HepG2 (cell line): ENCODE results near the gene SLC23A3. TPM values are rescaled to one million over a fixed set of nuclear protein-coding genes. Genes with fewer than 3 reads are reported as not detected.

Experiments used
- AHR ChIP-seq: IDR thresholded peaks from 2 replicates; pipeline ENCODE4 v1.6.1; 2018; ENCODE audit warnings: missing genetic modification reagents, missing compliant biosample characterization
- CCDC6 ChIP-seq: sonication (generic); formaldehyde crosslinking; IDR thresholded peaks from 2 replicates; pipeline ENCODE4 v1.8.1; 2022; ENCODE audit warnings: mild to moderate bottlenecking, missing genetic modification reagents, moderate library complexity
- FOXO4 ChIP-seq: sonication (generic); formaldehyde crosslinking; conservative IDR thresholded peaks from 2 replicates; pipeline ENCODE4 v1.8.1; 2023; ENCODE audit warnings: missing genetic modification reagents
- GMEB2 ChIP-seq: IDR thresholded peaks from 2 replicates; pipeline ENCODE4 v1.6.1; 2016; ENCODE audit warnings: missing biosample characterization, missing genetic modification reagents, low read depth
- MEIS2 ChIP-seq: sonication (generic); formaldehyde crosslinking; IDR thresholded peaks from 2 replicates; pipeline ENCODE4 v1.9.0; 2021; ENCODE audit warnings: mild to moderate bottlenecking, missing genetic modification reagents
- MXD3 ChIP-seq: IDR thresholded peaks from 2 replicates; pipeline ENCODE4 v1.6.1; 2016; ENCODE audit warnings: mild to moderate bottlenecking, missing biosample characterization, missing genetic modification reagents
- NFE2L1 ChIP-seq: sonication (generic); formaldehyde crosslinking; IDR thresholded peaks from 2 replicates; pipeline ENCODE4 v1.4.0; 2020; ENCODE audit warnings: missing genetic modification reagents, mild to moderate bottlenecking, borderline replicate concordance
- RFXANK ChIP-seq: IDR thresholded peaks from 2 replicates; pipeline ENCODE4 v1.6.1; 2016
- SAP130 ChIP-seq: IDR thresholded peaks from 2 replicates; pipeline ENCODE4 v1.6.1; 2016; ENCODE audit warnings: low read depth
- SOX13 ChIP-seq, 3 experiments: fragments of 450-650 bp in 1 of 3; sonication (generic) in 1 of 3; formaldehyde crosslinking in 1 of 3; IDR thresholded peaks in 2 of 3; conservative IDR thresholded peaks in 1 of 3; 2 replicates each; pipeline versions ENCODE4 v1.5.0 to v1.6.1; 2016 to 2020; ENCODE audit warnings: antibody characterized with exemption in 1 of 3, mild to moderate bottlenecking in 1 of 3, missing compliant biosample characterization in 1 of 3, missing genetic modification reagents in 1 of 3, moderate library complexity in 1 of 3
- STAT6 ChIP-seq: sonication (generic); formaldehyde crosslinking; IDR thresholded peaks from 2 replicates; pipeline ENCODE4 v1.4.0; 2020; ENCODE audit warnings: missing genetic modification reagents, mild to moderate bottlenecking, borderline replicate concordance
- TARDBP ChIP-seq: sonication (generic); formaldehyde crosslinking; IDR thresholded peaks from 2 replicates; pipeline ENCODE4 v1.8.0; 2022; ENCODE audit warnings: mild to moderate bottlenecking, missing genetic modification reagents
- TEF ChIP-seq: sonication (generic); formaldehyde crosslinking; IDR thresholded peaks from 2 replicates; pipeline ENCODE4 v1.5.0; 2020; ENCODE audit warnings: missing genetic modification reagents
- TFDP2 ChIP-seq: sonication (generic); formaldehyde crosslinking; IDR thresholded peaks from 2 replicates; pipeline ENCODE4 v1.4.0; 2020; ENCODE audit warnings: missing genetic modification reagents
- YEATS4 ChIP-seq: sonication (generic); formaldehyde crosslinking; IDR thresholded peaks from 2 replicates; pipeline ENCODE4 v1.4.0; 2020; ENCODE audit warnings: missing genetic modification reagents, borderline replicate concordance
- ZBTB25 ChIP-seq: IDR thresholded peaks from 2 replicates; pipeline ENCODE4 v1.6.1; 2018; ENCODE audit warnings: missing genetic modification reagents
- ZNF251 ChIP-seq: sonication (generic); formaldehyde crosslinking; IDR thresholded peaks from 2 replicates; pipeline ENCODE4 v1.9.0; 2021; ENCODE audit warnings: mild to moderate bottlenecking, missing genetic modification reagents
- ZNF296 ChIP-seq: sonication (generic); formaldehyde crosslinking; conservative IDR thresholded peaks from 2 replicates; pipeline ENCODE4 v1.5.0; 2020; ENCODE audit warnings: mild to moderate bottlenecking, missing genetic modification reagents
- ZNF430 ChIP-seq: sonication (generic); formaldehyde crosslinking; IDR thresholded peaks from 2 replicates; pipeline ENCODE4 v1.9.0; 2021; ENCODE audit warnings: mild to moderate bottlenecking, missing genetic modification reagents
- ZNF619 ChIP-seq: sonication (generic); formaldehyde crosslinking; IDR thresholded peaks from 2 replicates; pipeline ENCODE4 v1.4.0; 2020; ENCODE audit warnings: mild to moderate bottlenecking, missing genetic modification reagents
- polyA plus RNA-seq, 8 experiments: library from polyadenylated mRNA; depleted of rRNA in 3 of 8; stranded (reverse) in 7 of 8; unstranded in 1 of 8; fragments of >200 nt; fragmentation: Illumina TruSeq in 4 of 8; extraction: Trizol in 4 of 8; gene quantifications; 2 replicates each; pipeline versions ENCODE4 v1.2.1 to v1.2.3, GENCODE V29; 2011 to 2016; ENCODE audit warnings: low read depth in 4 of 8, missing spikeins in 1 of 8, mixed read lengths in 1 of 8; ENCODE audit not compliant: insufficient read depth in 1 of 8
- total RNA-seq, 5 experiments: library from RNA; depleted of rRNA; stranded (reverse); fragments of >200 nt; fragmentation: Illumina TruSeq; extraction: Trizol; gene quantifications; 2 replicates each; pipeline ENCODE4 v1.2.3, GENCODE V29; 2016; ENCODE audit warnings: low read depth in 1 of 5

Gene SLC23A3
- total and polyA plus RNA-seq, 2 of the 13 experiments (the other 11 are each of a cell fraction or from before 2014, with no cell fraction given), result 0.38 to 0.78 TPM

- TF ChIP-seq MXD3 (no peak), TARDBP (CRISPR knock-in tag) (no peak), TFDP2 (CRISPR knock-in tag) (no peak), STAT6 (CRISPR knock-in tag) (no peak; the same call in 1 of the 2 replicates), NFE2L1 (CRISPR knock-in tag) (no peak), ZNF296 (no peak), ZNF430 (CRISPR knock-in tag) (no peak), ZNF251 (CRISPR knock-in tag) (0 out of 2 replicates have a peak, but pooled peaks have one; percentile 44), SAP130 (CRISPR knock-in tag) (peak; percentile 65), CCDC6 (no peak), TEF (CRISPR knock-in tag) (no peak), AHR (CRISPR knock-in tag) (no peak; the same call in 1 of the 2 replicates), GMEB2 (CRISPR knock-in tag) (no peak), SOX13 (IDR thresholded peaks at IDR 0.05) (no peak), SOX13 (CRISPR knock-in tag; conservative IDR thresholded peaks at IDR 0.05 in 1 of 2, IDR thresholded peaks at IDR 0.05 in 1 of 2) (no peak), ZBTB25 (CRISPR knock-in tag) (no peak), FOXO4 (CRISPR knock-in tag) (no peak), YEATS4 (no peak; the same call in 1 of the 2 replicates), MEIS2 (CRISPR knock-in tag) (no peak), ZNF619 (CRISPR knock-in tag) (peak; percentile 55), RFXANK (CRISPR knock-in tag) (no peak)
These were observed 37.5 kb upstream of the SLC23A3 start (continued) for GRCh38 chr2:219207134-219207883.
